Measurements from ENCODE around the gene TMEM97.

Gene TMEM97

DNA sequence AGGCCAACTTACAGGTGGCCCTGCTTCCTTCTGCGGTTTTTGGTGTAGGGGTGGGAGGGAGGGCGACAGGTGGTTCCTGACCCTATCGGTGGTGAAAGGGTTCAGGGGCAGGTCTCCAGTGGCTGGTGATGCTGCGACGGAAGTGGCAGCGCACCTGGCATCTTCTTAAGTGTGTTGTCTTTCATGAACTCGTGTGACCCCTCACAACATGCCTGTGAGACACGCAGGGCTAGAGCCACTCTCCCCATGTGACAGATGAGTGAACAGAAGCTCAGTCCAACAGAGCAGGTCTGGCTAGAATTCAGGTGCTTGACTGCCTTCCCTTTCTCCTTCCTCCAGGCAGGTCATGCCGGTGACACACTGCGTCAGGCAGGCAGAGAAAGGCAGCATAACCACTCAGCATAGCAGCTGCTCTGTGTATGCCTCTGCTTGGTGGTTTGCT is 24.5 kb downstream of the TMEM97 start:
- TF ChIP-seq BACH2 (CRISPR knock-in tag; IDR thresholded peaks at IDR 0.05; ENCODE audit: borderline replicate concordance) (no peak), ZNF70 (CRISPR knock-in tag; IDR thresholded peaks at IDR 0.05) (no peak), TOX (CRISPR knock-in tag; IDR thresholded peaks at IDR 0.05; ENCODE audit: borderline replicate concordance) (no peak), SNAI2 (CRISPR knock-in tag; IDR thresholded peaks at IDR 0.05) (no peak), GLIS3 (CRISPR knock-in tag; IDR thresholded peaks at IDR 0.05) (no peak), TCF4 (CRISPR knock-in tag; IDR thresholded peaks at IDR 0.05; ENCODE audit: borderline replicate concordance) (no peak), ESRRG (CRISPR knock-in tag; IDR thresholded peaks at IDR 0.05) (no peak), ZFP30 (CRISPR knock-in tag; IDR thresholded peaks at IDR 0.05) (no peak), OSR1 (CRISPR knock-in tag; IDR thresholded peaks at IDR 0.05) (no peak), PPARA (CRISPR knock-in tag; IDR thresholded peaks at IDR 0.05; ENCODE audit: borderline replicate concordance) (no peak), ISL1 (CRISPR knock-in tag; IDR thresholded peaks at IDR 0.05) (no peak), ZNF565 (CRISPR knock-in tag; conservative IDR thresholded peaks at IDR 0.05; ENCODE audit: low read depth) (no peak)
- TF ChIP-seq, protein P1, sequence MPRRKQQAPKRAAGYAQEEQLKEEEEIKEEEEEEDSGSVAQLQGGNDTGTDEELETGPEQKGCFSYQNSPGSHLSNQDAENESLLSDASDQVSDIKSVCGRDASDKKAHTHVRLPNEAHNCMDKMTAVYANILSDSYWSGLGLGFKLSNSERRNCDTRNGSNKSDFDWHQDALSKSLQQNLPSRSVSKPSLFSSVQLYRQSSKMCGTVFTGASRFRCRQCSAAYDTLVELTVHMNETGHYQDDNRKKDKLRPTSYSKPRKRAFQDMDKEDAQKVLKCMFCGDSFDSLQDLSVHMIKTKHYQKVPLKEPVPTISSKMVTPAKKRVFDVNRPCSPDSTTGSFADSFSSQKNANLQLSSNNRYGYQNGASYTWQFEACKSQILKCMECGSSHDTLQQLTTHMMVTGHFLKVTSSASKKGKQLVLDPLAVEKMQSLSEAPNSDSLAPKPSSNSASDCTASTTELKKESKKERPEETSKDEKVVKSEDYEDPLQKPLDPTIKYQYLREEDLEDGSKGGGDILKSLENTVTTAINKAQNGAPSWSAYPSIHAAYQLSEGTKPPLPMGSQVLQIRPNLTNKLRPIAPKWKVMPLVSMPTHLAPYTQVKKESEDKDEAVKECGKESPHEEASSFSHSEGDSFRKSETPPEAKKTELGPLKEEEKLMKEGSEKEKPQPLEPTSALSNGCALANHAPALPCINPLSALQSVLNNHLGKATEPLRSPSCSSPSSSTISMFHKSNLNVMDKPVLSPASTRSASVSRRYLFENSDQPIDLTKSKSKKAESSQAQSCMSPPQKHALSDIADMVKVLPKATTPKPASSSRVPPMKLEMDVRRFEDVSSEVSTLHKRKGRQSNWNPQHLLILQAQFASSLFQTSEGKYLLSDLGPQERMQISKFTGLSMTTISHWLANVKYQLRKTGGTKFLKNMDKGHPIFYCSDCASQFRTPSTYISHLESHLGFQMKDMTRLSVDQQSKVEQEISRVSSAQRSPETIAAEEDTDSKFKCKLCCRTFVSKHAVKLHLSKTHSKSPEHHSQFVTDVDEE (CRISPR knock-in tag; IDR thresholded peaks at IDR 0.05), result no peak
- TF ChIP-seq, protein P2, sequence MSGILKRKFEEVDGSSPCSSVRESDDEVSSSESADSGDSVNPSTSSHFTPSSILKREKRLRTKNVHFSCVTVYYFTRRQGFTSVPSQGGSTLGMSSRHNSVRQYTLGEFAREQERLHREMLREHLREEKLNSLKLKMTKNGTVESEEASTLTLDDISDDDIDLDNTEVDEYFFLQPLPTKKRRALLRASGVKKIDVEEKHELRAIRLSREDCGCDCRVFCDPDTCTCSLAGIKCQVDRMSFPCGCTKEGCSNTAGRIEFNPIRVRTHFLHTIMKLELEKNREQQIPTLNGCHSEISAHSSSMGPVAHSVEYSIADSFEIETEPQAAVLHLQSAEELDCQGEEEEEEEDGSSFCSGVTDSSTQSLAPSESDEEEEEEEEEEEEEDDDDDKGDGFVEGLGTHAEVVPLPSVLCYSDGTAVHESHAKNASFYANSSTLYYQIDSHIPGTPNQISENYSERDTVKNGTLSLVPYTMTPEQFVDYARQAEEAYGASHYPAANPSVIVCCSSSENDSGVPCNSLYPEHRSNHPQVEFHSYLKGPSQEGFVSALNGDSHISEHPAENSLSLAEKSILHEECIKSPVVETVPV (CRISPR knock-in tag; IDR thresholded peaks at IDR 0.05), result no peak
- TF ChIP-seq, protein P3, sequence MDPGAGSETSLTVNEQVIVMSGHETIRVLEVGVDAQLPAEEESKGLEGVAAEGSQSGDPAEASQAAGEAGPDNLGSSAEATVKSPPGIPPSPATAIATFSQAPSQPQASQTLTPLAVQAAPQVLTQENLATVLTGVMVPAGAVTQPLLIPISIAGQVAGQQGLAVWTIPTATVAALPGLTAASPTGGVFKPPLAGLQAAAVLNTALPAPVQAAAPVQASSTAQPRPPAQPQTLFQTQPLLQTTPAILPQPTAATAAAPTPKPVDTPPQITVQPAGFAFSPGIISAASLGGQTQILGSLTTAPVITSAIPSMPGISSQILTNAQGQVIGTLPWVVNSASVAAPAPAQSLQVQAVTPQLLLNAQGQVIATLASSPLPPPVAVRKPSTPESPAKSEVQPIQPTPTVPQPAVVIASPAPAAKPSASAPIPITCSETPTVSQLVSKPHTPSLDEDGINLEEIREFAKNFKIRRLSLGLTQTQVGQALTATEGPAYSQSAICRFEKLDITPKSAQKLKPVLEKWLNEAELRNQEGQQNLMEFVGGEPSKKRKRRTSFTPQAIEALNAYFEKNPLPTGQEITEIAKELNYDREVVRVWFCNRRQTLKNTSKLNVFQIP (CRISPR knock-in tag; IDR thresholded peaks at IDR 0.05; ENCODE audit: borderline replicate concordance, low read depth), result no peak
- no peak for ATAC-seq

DNA sequence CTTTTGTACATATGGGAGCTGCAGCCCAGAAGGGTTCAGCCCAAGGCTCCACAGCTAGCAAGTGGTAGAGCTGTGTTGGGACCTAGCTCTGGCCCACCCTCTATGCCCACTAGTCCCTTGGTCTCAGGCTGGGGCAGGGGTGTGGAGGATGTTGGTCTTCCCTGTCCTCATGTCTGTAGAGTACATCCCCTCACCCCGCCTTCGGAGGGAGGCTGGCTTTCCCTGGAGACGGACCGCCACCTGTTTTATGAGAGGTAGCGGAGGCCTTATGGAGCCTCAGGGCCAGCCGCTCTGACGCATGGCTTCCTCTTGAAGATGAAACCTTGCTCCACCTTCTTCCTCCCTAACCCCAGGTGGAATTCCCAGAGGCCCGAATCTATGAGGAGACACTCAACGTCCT is 25.0 kb downstream of the TMEM97 start:
- ATAC-seq, result no peak

DNA sequence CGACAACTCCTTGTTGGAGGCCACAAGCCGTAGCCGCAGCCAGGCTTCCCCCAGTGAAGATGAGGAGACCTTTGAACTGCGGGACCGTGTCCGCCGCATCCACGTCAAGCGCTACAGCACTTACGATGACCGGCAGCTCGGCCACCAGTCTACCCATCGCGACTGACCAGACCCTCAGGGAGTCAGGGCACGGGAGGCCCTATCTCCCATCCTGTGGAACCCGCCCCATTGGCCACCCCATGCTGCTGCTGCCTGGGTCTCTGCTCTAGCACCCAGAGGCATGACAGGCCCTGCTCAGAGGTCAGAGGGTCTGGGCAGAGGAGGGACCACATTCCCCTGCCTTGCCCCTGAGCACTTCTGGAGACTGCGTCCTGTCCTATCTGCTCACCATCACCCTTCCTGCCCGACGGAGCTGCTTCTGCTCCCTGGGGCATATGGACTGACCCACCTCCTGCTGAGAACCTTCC is 25.5 kb downstream of the TMEM97 start:
- TF ChIP-seq ISL1 (CRISPR knock-in tag; IDR thresholded peaks at IDR 0.05), result no peak
- TF ChIP-seq, protein P2 (CRISPR knock-in tag; IDR thresholded peaks at IDR 0.05), result no peak
- TF ChIP-seq PPARA (CRISPR knock-in tag; IDR thresholded peaks at IDR 0.05; ENCODE audit: borderline replicate concordance), result no peak
- no peak for TF ChIP-seq TCF4 (CRISPR knock-in tag; IDR thresholded peaks at IDR 0.05; ENCODE audit: borderline replicate concordance)
- no peak for TF ChIP-seq ESRRG (CRISPR knock-in tag; IDR thresholded peaks at IDR 0.05)
- TF ChIP-seq OSR1 (CRISPR knock-in tag; IDR thresholded peaks at IDR 0.05), result no peak
- TF ChIP-seq ZC3H10 (CRISPR knock-in tag; IDR thresholded peaks at IDR 0.05), result no peak
- TF ChIP-seq, protein P1 (CRISPR knock-in tag; IDR thresholded peaks at IDR 0.05), result no peak
- TF ChIP-seq ZFP30 (CRISPR knock-in tag; IDR thresholded peaks at IDR 0.05), result no peak
- TF ChIP-seq CSDC2 (CRISPR knock-in tag; IDR thresholded peaks at IDR 0.05), result no peak
- no peak for TF ChIP-seq BACH2 (CRISPR knock-in tag; IDR thresholded peaks at IDR 0.05; ENCODE audit: borderline replicate concordance)
- no peak for TF ChIP-seq ZFP3 (CRISPR knock-in tag; IDR thresholded peaks at IDR 0.05)
- TF ChIP-seq, protein P3 (CRISPR knock-in tag; IDR thresholded peaks at IDR 0.05; ENCODE audit: borderline replicate concordance, low read depth), result no peak
- TF ChIP-seq TOX (CRISPR knock-in tag; IDR thresholded peaks at IDR 0.05; ENCODE audit: borderline replicate concordance), result no peak
- no peak for ATAC-seq

More for the DNA sequence above, 25.0 kb downstream of the TMEM97 start:
- TF ChIP-seq, protein P3 (CRISPR knock-in tag; IDR thresholded peaks at IDR 0.05; ENCODE audit: borderline replicate concordance, low read depth), result no peak

Measured in SK-N-SH treated with all-trans-retinoic acid at 6 μM for 48 hours (cell line).